ENCODE measurements around the gene EXOC3.

The EXOC3 gene

DNA sequence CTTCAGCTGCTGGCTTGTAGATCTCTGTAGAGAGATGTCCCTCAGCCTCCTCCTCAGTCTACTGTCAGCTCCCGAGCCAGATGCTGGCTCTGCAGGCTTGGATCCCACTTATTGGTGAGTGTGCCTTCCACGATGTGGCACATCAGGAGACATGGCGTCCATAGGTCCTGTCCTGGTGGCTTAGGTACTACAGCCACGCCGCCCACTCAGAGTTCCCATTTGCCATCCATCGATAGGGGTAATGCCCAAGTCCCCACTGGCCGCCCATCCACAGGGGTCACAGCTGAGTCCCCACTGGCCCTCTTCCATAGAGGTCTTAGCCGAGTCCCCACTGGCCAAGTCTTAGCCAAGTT, 17.3 kb downstream of the EXOC3 start:
- no peak overlapping the region for H3K4me3 ChIP-seq (ENCODE audit: low read depth, low read length)
- TF ChIP-seq, protein P1, sequence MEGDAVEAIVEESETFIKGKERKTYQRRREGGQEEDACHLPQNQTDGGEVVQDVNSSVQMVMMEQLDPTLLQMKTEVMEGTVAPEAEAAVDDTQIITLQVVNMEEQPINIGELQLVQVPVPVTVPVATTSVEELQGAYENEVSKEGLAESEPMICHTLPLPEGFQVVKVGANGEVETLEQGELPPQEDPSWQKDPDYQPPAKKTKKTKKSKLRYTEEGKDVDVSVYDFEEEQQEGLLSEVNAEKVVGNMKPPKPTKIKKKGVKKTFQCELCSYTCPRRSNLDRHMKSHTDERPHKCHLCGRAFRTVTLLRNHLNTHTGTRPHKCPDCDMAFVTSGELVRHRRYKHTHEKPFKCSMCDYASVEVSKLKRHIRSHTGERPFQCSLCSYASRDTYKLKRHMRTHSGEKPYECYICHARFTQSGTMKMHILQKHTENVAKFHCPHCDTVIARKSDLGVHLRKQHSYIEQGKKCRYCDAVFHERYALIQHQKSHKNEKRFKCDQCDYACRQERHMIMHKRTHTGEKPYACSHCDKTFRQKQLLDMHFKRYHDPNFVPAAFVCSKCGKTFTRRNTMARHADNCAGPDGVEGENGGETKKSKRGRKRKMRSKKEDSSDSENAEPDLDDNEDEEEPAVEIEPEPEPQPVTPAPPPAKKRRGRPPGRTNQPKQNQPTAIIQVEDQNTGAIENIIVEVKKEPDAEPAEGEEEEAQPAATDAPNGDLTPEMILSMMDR (IDR thresholded peaks at IDR 0.05; ENCODE audit: borderline replicate concordance, insufficient read depth, low read depth, low read length): no peak

DNA sequence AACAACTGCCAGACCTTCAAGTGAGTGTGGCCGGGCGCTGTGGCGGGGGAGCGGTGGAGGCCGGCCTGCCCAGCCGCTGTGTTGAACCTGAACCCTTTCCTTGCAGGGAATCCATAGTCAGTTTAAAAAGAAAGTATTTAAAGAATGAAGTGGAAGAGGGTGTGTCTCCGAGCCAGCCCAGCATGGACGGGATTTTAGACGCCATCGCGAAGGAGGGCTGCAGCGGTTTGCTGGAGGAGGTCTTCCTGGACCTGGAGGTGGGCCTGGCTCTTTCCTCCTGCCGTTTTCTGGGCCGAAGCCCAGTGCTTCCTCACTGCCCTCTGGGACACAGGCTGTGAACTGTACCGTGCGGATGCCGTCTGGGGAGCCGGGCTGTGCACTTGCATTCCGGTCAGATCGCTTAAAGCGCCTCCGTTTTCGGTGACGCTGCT, 19.1 kb downstream of the EXOC3 start:
- TF ChIP-seq, protein P1 (IDR thresholded peaks at IDR 0.05; ENCODE audit: borderline replicate concordance, insufficient read depth, low read depth, low read length): no peak
- H3K4me3 ChIP-seq (ENCODE audit: low read depth, low read length): no peak overlapping the region

DNA sequence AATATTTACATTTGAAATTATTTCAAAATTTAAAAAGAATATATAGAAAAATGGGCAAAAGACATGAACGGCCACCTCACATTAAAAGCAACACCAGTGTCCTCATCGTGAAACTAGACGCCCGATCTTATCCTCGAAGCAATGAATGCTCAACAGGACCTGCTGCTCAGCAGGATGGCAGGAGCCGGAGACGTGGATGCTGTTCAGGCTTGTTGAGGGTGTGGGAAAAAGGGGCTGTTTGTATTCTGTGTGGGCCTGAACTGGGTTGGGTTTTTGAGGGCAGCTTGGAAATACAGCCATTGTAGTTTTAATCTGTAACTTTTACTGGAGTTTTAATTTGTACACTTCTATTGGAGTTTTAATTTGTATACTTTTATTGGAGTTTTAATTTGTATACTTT, 20.3 kb downstream of the EXOC3 start:
- TF ChIP-seq, protein P1 (IDR thresholded peaks at IDR 0.05; ENCODE audit: borderline replicate concordance, insufficient read depth, low read depth, low read length): no peak
- no peak overlapping the region for H3K4me3 ChIP-seq (ENCODE audit: low read depth, low read length)

DNA sequence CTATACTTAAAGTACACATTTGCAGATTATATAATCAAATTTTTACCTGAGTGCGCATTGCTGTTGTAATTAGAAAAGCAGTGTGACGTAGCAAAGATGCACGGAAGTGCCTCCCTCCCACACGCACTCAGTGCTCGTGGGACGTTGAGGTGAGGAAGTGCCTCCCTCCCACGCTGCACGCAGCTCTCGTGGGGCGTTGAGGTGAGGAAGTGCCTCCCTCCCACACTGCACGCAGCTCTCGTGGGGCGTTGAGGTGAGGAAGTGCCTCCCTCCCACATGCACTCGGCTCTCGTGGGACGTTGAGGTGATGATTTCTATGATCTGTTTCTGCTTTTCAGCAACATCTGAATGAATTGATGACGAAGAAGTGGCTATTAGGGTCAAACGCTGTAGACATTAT, 21.0 kb downstream of the EXOC3 start:
- TF ChIP-seq, protein P1 (IDR thresholded peaks at IDR 0.05; ENCODE audit: borderline replicate concordance, insufficient read depth, low read depth, low read length): no peak
- no peak overlapping the region for H3K4me3 ChIP-seq (ENCODE audit: low read depth, low read length)

DNA sequence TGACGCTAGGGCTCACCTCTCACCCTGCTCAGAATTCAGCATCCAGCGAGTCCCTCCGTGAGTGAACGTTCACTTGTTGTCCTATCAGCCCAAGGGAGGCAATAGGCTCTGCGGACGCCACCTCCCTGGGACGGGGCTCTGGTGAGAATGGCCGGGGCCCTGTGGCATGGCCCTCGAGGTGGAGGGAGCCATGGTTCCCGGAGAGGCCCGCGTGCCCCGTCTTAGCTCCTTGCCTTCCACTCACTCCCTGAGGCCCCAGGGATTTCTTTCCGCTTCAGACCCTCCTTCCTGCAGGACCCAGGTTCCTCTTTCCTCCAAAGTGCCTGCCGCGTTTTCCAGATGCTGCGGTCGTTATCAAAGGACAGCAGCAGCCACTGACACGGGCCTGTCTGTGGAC, 21.5 kb downstream of the EXOC3 start:
- TF ChIP-seq, protein P1 (IDR thresholded peaks at IDR 0.05; ENCODE audit: borderline replicate concordance, insufficient read depth, low read depth, low read length): no peak
- H3K4me3 ChIP-seq (ENCODE audit: low read depth, low read length): no peak overlapping the region

DNA sequence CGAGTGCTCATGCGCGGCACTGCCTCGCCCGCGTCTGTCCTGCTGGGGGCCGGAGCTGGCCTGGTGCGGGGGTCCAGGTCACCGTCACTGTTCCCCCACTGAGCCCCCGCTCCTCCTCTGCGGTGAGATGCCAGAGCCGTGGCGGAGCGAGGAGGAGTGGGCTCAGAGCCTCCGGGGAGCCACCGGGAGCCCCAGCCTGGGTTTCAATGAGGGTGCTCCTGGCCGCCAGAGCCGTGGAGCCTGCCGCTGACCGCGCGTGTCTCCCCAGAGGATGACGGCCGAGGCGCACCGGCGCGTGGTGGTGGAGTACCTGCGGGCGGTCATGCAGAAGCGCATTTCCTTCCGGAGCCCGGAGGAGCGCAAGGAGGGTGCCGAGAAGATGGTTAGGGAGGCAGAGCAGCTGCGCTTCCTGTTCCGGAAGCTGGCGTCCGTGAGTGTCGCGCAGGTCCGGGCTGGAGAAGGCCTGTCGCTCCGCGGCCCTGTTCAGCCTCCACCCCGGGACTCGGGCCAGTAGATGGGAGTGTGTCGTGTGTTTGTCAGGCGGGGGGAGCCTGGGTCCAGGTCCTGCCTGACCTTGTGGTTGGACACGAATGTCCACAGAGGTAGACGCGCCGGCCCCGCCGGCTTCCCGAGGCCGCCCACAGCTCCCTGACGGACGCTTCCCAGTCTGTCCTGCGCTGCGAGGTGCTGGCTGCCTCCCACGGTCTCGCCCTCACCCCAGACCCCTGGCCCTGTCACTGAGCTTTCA, 22.0 kb downstream of the EXOC3 start:
- TF ChIP-seq, protein P1 (IDR thresholded peaks at IDR 0.05; ENCODE audit: borderline replicate concordance, insufficient read depth, low read depth, low read length): no peak
- no peak overlapping the region for H3K4me3 ChIP-seq (ENCODE audit: low read depth, low read length)

Measured in GM12875 (cell line).